Heart right ventricle (tissue), 16 donors: Measurements from ENCODE around the gene NUP54. TPM values are rescaled to one million over a fixed set of nuclear protein-coding genes. Genes with fewer than 3 reads are reported as not detected.

Experiments
- ATAC-seq, 8 donors: fragments of 200-7000 bp; cut with Tn5 transposase; one replicate each; pipeline ENCODE4 v1.9.1; 2020; ENCODE audit warnings: mild to moderate bottlenecking in 8 of 8, moderate library complexity in 8 of 8, moderate number of reproducible peaks in 1 of 8
- DNase-seq, 2 donors: peaks; one replicate each; pipeline ENCODE4 v3.0.0-alpha.2; 2020
- H3K27ac ChIP-seq, 10 donors: fragments of 200-600 bp; sonication (generic) in 2 of 10; one replicate each; pipeline versions ENCODE4 v1.5.0 to v1.8.0; 2020 to 2022; ENCODE audit warnings: mild to moderate bottlenecking in 3 of 10
- H3K27me3 ChIP-seq, 7 donors: fragments of 200-600 bp; one replicate each; pipeline ENCODE4 v1.8.0; 2021 to 2022; ENCODE audit warnings: mild to moderate bottlenecking in 2 of 7
- H3K36me3 ChIP-seq, 9 donors: fragments of 200-600 bp; sonication (generic) in 1 of 9; one replicate each; pipeline versions ENCODE4 v1.5.0 to v1.8.0; 2020 to 2022; ENCODE audit warnings: mild to moderate bottlenecking in 2 of 9
- H3K4me1 ChIP-seq, 9 donors: fragments of 200-600 bp; sonication (generic) in 1 of 9; one replicate each; pipeline versions ENCODE4 v1.5.0 to v1.8.0; 2020 to 2022; ENCODE audit warnings: mild to moderate bottlenecking in 4 of 9
- H3K4me3 ChIP-seq, 10 donors: fragments of 200-600 bp; sonication (generic) in 2 of 10; one replicate each; pipeline versions ENCODE4 v1.5.0 to v1.8.0; 2020 to 2022; ENCODE audit warnings: mild to moderate bottlenecking in 7 of 10, moderate library complexity in 2 of 10
- H3K9me3 ChIP-seq, 11 donors: fragments of 200-600 bp in 10 of 11; sonication (generic) in 2 of 11; one replicate each; pipeline versions ENCODE4 v1.5.0 to v1.8.0; 2013 to 2022; ENCODE audit warnings: mild to moderate bottlenecking in 2 of 11, control low read depth in 1 of 11, moderate library complexity in 1 of 11
- WGBS, 2 donors: extraction: QIAGEN DNeasy Blood & Tissue Kit; methylation state at CpG; one replicate each; pipeline ENCODE4 v1.1.7; 2013; ENCODE audit warnings: inconsistent platforms in 1 of 2; 5-methylcytosine and 5-hydroxymethylcytosine counted together
- intact Hi-C, 10 donors: fragments of 100-400 bp; cut with DNase I; formaldehyde crosslinking; loops; one replicate each; pipeline versions ENCODE4 v1.11.1 to v1.14.2; 2022
- polyA plus RNA-seq, 2 donors: library from polyadenylated mRNA; stranded (reverse); fragments of 200-250 nt; gene quantifications; one replicate each; pipeline ENCODE4 v1.2.3, GENCODE V29; 2013
- total RNA-seq, 10 donors: library from RNA; stranded (reverse); fragmentation: NEBNext Ultra II Directional in 3 of 10; extraction: Animal tissue kit (Norgen Biotek cat#: 25700) in 3 of 10; gene quantifications; one replicate each; pipeline versions ENCODE4 v1.2.1 to v1.2.4, GENCODE V29; 2021 to 2023
- TF ChIP-seq, protein P1 (sequence below), 9 donors: fragments of 200-600 bp; sonication (generic) in 2 of 9; IDR thresholded peaks; one replicate each; pipeline versions ENCODE4 v1.5.0 to v1.8.0; 2021 to 2022; ENCODE audit warnings: antibody characterized with exemption in 9 of 9, mild to moderate bottlenecking in 5 of 9, moderate library complexity in 1 of 9
- donor health status: Arrhythmogenic right ventricular cardiomyopathy.
- donor health status: ischemic (EF 13 %, LVEDD 7.1; RV severe dilation, severe dysfunction).
- donor health status: healthy with polysubstance abuse.
- donor health status: DM: no; HTN: yes; CAD: no.
- donor health status: DM: no; HTN: no; CAD: no.
- donor health status: ischemic (EF 25% LVEDD 6.9; RV normal size, moderate dysfunction).
- donor health status: ischemic (EF 25% LVEDD 5.7; RV mildly dilated, moderate dysfunction).
- donor health status: healthy.
- donor health status: DM: yes; HTN: yes; CAD: no.
- donor health status: Ischemic cardiomyopathy.
- donor health status: ischemic (EF 35%, LVEDD 5.7; RV mildly dilated, moderate dysfunction).
- donor health status: nonischemic (EF 11% LVEDD 7.7; RV severe dilation, severe dysfunction).
- donor health status: DM: yes; HTN: yes; CAD: no.
- donor health status: PGD.
- donor health status: ischemic (EF 29% LVEDD 5.4; RV normal size, mild dysfunction).
- donor health status: nonischemic (EF 23%, LVEDD 6.1; RV moderate dilation, normal function).

NUP54 gene
- total and polyA plus RNA-seq, 12 donors: 9.6 to 25.8 (median 18.9) TPM

DNA sequence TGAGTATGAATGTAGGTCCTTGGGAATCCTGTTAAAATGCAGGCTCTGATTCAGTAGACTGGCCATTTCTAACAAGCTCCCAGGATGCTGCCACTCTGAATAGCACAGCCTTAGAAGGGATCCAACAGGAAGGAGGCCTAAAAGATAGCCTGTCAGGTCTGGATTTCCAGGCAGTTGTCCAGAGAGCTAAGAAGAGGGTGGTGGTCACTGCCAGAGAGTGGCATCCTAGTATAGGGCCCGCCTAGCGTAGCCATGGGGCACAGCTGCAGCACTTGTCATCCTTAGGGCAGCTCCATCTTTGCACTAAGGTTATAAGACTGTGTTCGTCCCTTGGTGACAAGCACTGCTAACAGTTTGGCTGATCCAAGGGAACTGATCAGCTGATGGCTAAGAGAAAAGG lies 20.5 kb upstream of the NUP54 start:
- Histone ChIP-seq H3K27ac (no peak overlapping the region), H3K9me3 (no peaks in the 10 kb centered on the region), H3K4me3 (no peak overlapping the region), H3K27me3 (no peaks in the 10 kb centered on the region), H3K36me3 (peaks cover 0 to 100% (median 31%) of the 10 kb centered on the region in 9 donors), H3K4me1 (peaks cover 0 to 4% (median 0%) of the 10 kb centered on the region in 9 donors)
- TF ChIP-seq, protein P1, sequence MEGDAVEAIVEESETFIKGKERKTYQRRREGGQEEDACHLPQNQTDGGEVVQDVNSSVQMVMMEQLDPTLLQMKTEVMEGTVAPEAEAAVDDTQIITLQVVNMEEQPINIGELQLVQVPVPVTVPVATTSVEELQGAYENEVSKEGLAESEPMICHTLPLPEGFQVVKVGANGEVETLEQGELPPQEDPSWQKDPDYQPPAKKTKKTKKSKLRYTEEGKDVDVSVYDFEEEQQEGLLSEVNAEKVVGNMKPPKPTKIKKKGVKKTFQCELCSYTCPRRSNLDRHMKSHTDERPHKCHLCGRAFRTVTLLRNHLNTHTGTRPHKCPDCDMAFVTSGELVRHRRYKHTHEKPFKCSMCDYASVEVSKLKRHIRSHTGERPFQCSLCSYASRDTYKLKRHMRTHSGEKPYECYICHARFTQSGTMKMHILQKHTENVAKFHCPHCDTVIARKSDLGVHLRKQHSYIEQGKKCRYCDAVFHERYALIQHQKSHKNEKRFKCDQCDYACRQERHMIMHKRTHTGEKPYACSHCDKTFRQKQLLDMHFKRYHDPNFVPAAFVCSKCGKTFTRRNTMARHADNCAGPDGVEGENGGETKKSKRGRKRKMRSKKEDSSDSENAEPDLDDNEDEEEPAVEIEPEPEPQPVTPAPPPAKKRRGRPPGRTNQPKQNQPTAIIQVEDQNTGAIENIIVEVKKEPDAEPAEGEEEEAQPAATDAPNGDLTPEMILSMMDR (IDR thresholded peaks at IDR 0.05): no peak
- DNase-seq (no peak), ATAC-seq (peak in 4 of 8 donors; percentile 31 to 61 (median 41))
- intact Hi-C loops: no loop called here
- WGBS, 2 donors: 94 to 95% methylated on average over 3 of the region's 3 CpGs

DNA sequence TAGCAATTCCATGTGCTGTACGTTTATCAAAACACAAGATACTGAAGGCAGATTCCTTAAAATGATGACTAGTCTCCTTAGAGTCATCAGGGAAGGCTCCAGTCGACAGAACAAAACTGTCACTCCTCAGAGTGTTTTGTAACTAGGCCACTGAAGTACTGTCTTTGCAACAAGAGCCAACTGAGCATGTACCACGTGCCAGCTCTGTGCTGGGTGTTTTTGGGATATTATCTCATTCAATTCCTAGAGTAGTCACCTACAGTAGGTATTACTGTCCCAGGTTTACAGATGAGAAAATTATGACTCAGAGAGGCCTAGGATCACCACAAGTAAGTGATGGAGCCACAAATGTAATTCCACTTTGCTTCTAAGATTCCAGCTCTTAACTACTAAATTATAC lies 18.3 kb upstream of the NUP54 start:
- DNase-seq (no peak), ATAC-seq (peak in 3 of 8 donors; percentile 19 to 62 (median 38))
- TF ChIP-seq, protein P1 (IDR thresholded peaks at IDR 0.05): no peak
- Histone ChIP-seq H3K27me3 (no peaks in the 10 kb centered on the region), H3K27ac (no peak overlapping the region), H3K4me1 (peaks cover 0 to 4% (median 0%) of the 10 kb centered on the region in 9 donors), H3K9me3 (no peaks in the 10 kb centered on the region), H3K4me3 (no peak overlapping the region), H3K36me3 (peaks cover 0 to 100% (median 38%) of the 10 kb centered on the region in 9 donors)
- WGBS, 2 donors: 77 to 87% methylated on average over 3 of the region's 3 CpGs
- intact Hi-C loops: no loop called here

GRCh38 chr4:76160355-76160754 lies 12.2 kb upstream of the NUP54 start:
- no peaks in the 10 kb centered on the region for H3K9me3 ChIP-seq
- H3K4me3 ChIP-seq: no peak overlapping the region
- no peaks in the 10 kb centered on the region for H3K27me3 ChIP-seq
- H3K4me1 ChIP-seq: peaks cover 0 to 7% (median 0%) of the 10 kb centered on the region in 9 donors
- TF ChIP-seq, protein P1 (IDR thresholded peaks at IDR 0.05): no peak
- H3K27ac ChIP-seq: no peak overlapping the region
- peaks cover 0 to 77% (median 35%) of the 10 kb centered on the region in 9 donors for H3K36me3 ChIP-seq
- ATAC-seq (no peak), DNase-seq (no peak)
- WGBS, 2 donors: 15 to 55% methylated on average over 2 of the region's 2 CpGs
- intact Hi-C loops: no loop called here

DNA sequence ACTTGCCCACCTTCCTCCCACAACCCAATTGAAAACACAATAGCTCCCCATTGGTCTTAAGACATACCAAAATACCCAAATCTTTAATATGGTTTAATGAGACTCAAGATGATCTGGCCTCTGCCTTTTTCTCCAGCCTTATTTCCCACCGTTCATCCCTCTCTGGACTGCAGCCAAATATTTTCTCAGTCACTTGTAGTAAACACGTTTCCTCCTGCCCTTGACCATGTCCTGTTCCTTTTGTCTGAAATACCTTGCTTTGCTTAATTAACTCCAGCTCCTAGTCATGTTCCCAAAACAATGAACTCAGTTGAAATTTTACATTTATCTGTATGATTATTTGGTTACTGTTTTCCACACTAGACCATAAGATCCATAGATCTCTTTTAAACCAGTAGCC lies 8.4 kb upstream of the NUP54 start:
- no peaks in the 10 kb centered on the region for H3K9me3 ChIP-seq
- H3K36me3 ChIP-seq: peaks cover 0 to 40% (median 12%) of the 10 kb centered on the region in 9 donors
- H3K4me1 ChIP-seq: peaks cover 0 to 7% (median 0%) of the 10 kb centered on the region in 9 donors
- no peak overlapping the region for H3K4me3 ChIP-seq
- TF ChIP-seq, protein P1 (IDR thresholded peaks at IDR 0.05): no peak
- peak overlapping the region in 1 of 10 donors; percentile 21 for H3K27ac ChIP-seq
- DNase-seq: no peak
- no peaks in the 10 kb centered on the region for H3K27me3 ChIP-seq
- ATAC-seq: no peak
- intact Hi-C loops: no loop called here
- 1 to 6% methylated on average over 2 of the region's 2 CpGs for WGBS, 2 donors
